Activated T-helper 9 cell treated with anti-CD3 and anti-CD28 coated beads, Interleukin-2, amount 50 U/mL, for 16 hours (primary cell): ENCODE results near the gene ANKRD36B.
A peak's percentile ranks its signal among the peaks of the same experiment; 100 is the strongest.
"Not testable (repeated sequence)": the region's sequence is repeated elsewhere in the genome, so short reads cannot be mapped to it uniquely, and the experiment has no call there.

Experiments used
- DNase-seq: peaks from one replicate; pipeline ENCODE4 v3.0.0-alpha.2; 2020; ENCODE audit warnings: low read depth

The ANKRD36B gene

DNA sequence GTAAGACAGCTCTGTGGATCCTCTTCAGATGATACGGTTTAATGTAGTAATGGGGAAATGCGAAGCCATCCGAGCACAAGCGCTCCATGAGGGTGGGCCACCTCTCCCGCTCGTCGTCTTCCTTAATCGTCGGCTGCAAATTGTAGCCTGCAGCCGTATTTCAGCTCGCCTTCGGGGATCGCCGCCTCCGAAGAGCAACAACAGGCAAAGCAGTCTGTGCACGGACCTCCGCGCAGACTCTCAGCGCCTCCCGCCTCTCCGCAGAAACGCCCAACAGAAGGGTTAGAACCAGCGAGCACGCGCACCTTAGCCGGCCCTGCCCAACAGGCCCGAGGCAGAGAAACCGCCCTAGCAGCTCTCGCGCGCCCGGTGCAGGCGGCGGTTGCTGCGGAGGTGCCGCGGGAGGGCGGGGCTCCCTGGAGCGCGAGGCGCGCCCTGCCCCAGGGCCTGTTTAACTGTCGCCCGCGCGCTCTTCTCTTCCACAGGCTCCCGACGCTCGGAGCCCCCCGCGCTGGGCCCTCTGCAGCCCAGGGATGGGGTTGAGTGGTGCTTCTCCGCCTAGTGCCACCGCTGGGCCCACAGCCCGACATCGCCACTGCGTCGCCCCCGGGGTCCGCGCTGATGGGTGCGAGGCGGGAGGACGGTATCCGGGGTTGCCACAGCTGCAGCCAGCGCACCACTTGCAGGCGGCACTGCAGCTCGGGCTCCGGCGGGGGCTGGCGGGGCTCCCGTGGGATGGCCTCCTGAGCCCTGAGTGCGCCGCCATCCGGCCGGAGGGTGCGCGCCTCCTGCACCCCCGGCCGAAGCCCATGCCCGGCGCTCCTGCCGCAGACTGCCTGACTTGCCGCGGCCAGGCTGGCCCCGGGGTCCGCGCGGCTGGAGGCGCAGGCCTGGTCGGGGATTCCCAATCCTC, at the start of gene ANKRD36B:
Gene ANKRD36B (minus strand): TSS at position 280 of the 913 bp plus-strand sequence. CDS start 192 bp downstream, at position 88.
- peak; percentile 37 for DNase-seq

GRCh38 chr2:97626049-97626430, 36.4 kb upstream of the ANKRD36B start:
- DNase-seq = not testable (repeated sequence)

GRCh38 chr2:97625354-97626048, 35.8 kb upstream of the ANKRD36B start:
- DNase-seq = not testable (repeated sequence)

- DNase-seq = not testable (repeated sequence)
Measured at GRCh38 chr2:97622976-97623375, 33.3 kb upstream of the ANKRD36B start.

GRCh38 chr2:97620492-97620891, 30.8 kb upstream of the ANKRD36B start:
- not testable (repeated sequence) for DNase-seq

- DNase-seq = not testable (repeated sequence)
Measured at GRCh38 chr2:97618939-97619827, 29.5 kb upstream of the ANKRD36B start.

DNA sequence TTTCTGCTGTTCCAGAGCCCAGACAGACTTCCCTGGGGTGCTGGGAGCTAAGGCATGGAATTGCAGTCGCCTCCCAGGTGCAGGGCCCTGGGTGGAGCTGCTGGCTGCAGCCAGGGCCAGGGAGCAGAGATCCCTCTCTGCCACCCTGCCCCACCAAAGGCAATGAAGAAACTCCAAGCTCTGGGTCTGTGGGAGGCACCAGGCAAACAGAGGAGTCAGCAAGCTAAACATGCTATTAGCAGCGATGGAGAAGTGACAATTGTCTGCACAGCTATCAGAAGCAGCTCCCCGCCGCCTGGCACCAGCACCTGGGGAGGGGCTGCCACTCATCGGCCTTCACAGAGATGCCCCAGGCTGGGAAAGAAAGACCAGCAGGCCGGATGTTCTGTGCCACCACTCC, 28.2 kb upstream of the ANKRD36B start:
- DNase-seq = no peak

DNA sequence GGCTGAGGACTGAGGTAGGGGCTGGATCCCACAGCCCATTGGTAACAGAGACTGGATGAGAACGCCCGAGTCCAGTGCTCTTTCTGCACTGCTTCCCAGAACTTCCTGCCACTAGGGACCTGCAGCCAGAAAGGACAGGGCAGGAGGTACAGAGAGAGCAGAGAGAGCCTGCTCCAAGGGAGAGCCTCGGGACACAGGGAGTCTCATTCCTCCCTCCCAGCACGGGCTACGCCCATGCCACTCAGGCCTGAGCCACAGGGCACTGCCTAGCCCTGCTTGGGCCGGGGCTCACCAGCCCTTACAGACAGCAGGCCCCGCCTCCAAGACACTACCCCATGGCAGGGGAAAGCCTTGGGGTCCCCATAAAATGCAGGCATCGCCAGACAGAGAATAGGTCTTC, 26.1 kb upstream of the ANKRD36B start:
- DNase-seq = not testable (repeated sequence)

DNA sequence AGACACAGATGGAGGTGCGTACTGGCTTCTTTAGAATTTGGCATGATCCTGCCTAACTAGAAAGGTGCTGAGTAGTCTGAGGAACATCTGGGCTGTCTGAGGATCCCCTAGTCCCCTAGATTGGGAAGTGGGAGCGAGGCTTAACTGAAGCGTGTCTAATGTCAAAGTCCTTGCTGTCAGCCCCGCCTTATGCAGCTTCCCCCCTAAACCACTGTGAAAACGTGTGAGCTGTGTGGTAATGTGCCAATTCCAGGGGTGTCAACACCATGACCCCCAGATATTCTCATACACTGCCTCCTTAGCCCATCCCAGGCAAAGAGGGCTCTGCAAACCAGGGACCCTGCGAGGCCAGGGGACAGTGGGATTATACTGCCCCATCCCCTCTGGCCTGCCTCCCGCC, 22.2 kb upstream of the ANKRD36B start:
- DNase-seq = not testable (repeated sequence)

- DNase-seq = not testable (repeated sequence)
Measured at GRCh38 chr2:97608745-97609144, 19.1 kb upstream of the ANKRD36B start.

DNA sequence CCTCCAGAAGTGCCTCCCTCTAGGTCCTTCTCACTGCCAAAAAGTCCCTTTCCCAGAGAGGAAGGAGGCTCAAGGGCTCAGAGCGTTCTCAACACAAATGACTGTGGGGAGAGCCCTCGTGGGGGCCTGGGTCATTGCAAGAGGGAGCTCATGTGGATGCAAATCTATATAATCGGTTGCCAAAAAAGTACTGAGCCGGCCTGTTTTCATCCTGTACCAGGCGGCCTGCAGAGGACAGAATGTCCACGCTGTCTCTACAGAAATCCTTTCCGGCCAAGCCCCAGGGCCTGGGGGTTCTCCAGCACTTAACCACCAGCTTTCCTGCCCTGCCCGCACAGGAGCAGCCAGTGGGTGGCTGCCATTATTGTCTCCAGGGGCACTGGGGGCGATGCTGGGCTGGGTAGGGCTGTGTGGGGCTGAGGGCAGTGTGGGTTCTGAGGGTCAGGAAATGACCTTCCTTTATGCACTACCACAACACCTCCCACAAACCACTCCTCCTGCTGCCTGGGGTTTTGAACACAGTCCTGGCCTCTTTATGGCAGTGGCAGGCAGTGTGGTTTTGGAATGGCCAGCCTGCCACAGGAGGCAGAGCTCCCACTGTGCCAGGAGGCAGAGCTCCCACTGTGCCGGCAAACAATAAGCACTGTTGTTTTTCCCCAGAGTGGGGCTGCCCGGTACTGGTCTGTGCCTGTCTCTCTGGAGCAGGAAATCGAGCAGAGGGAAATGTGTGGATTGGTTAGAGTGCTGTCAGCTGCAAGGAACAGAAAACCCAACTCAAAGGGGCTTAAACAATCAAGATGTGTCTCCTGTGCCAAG, 16.1 kb upstream of the ANKRD36B start:
- DNase-seq = not testable (repeated sequence)

GRCh38 chr2:97605109-97605508, 15.4 kb upstream of the ANKRD36B start:
- not testable (repeated sequence) for DNase-seq

GRCh38 chr2:97601537-97601936, 11.9 kb upstream of the ANKRD36B start:
- not testable (repeated sequence) for DNase-seq

DNA sequence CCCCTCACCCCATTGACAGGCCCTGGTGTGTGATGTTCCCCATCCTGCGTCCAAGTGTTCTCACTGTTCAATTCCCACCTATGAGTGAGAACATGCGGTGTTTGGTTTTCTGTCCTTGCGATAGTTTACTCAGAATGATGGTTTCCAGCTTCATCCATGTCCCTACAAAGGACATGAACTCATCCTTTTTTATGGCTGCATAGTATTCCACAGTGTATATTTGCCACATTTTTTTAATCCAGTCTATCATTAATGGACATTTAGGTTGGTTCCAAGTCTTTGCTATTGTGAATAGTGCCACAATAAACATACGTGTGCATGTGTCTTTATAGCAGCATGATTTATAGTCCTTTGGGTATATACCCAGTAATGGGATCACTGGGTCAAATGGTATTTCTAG, 6.5 kb upstream of the ANKRD36B start:
- not testable (repeated sequence) for DNase-seq

GRCh38 chr2:97593520-97593919, 3.8 kb upstream of the ANKRD36B start:
- DNase-seq = not testable (repeated sequence)

- peak; percentile 42 for DNase-seq
Measured at GRCh38 chr2:97590515-97591394, 1.1 kb upstream of the ANKRD36B start.

DNA sequence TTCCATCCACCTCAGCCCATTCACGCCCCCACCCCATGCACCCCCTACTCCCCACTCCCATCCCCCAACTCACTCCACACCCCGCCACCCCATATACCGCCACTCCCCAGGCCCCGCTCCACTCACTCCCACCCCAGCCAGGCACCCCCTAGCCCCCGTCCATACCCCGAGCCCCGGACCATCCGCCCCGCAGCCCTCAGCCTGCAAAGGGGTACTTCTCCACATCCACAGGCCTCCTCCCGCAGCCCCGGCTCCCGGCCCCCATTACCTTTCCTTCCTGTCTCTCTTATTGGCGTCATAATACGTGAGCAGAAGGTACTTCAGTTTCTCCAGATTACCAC, 450 bp downstream of the ANKRD36B start:
- not testable (repeated sequence) for DNase-seq

- not testable (repeated sequence) for DNase-seq
Measured at GRCh38 chr2:97565674-97566073, 24.0 kb downstream of the ANKRD36B start.

GRCh38 chr2:97552406-97552805, 37.3 kb downstream of the ANKRD36B start:
- DNase-seq = not testable (repeated sequence)

GRCh38 chr2:97550498-97550897, 39.2 kb downstream of the ANKRD36B start:
- not testable (repeated sequence) for DNase-seq
